Activated CD4-positive, alpha-beta T cell treated with anti-CD3 and anti-CD28 coated beads, Interleukin-2, amount 50 U/mL, for 16 hours (primary cell): ENCODE measurements around the gene SCML1.
"Not testable (repeated sequence)": the region's sequence is repeated elsewhere in the genome, so short reads cannot be mapped to it uniquely, and the experiment has no call there.

Source experiments
- DNase-seq: peaks from one replicate; pipeline ENCODE4 v3.0.0-alpha.2; 2020

The SCML1 gene

GRCh38 chrX:17740137-17741122, 3.1 kb downstream of the SCML1 start:
- no peak for DNase-seq

- DNase-seq, result no peak
These were observed 3.8 kb downstream of the SCML1 start for GRCh38 chrX:17741123-17741511.

DNA sequence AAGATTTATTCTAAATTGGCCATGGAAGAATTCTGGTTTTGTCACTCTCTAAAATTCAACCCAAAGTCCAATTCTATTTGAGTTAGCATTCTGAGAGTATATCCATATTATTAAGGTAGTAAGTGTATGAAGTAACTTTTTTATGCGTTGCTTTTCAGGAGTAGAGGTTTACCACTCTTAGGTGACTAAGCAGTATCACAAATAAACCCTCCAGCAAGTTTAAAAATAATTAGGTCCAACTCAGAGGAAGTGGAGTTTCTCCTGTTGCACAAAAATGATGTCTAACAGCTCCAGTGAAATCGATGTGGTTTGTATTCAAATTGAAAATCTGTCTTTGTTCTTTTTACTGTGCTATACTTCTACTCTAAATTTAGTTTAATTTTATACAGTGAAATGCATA, 6.6 kb downstream of the SCML1 start:
- DNase-seq, result no peak

- DNase-seq, result no peak
These were observed 7.7 kb downstream of the SCML1 start for GRCh38 chrX:17744896-17745523.

- no peak for DNase-seq
These were observed 10.4 kb downstream of the SCML1 start for GRCh38 chrX:17747692-17748091.

DNA sequence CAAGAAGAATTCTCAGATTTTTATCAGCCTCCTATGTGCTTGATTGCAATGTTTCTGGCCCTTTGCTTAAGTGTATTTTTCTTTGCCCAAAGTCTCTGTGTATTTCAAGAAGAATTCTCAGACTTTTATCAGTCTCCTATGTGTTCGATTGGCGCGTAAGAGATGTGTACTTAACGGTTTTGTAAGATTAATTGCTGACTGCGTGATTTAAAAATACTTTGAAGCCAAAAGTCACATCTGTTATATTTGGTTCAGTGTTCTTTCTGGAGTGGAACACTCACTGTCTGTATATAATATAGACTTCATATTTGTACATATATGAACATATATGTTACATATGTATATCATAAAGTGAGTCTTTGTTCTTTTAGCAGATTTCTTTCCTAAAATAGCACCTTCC, 11.4 kb downstream of the SCML1 start:
- no peak for DNase-seq

DNA sequence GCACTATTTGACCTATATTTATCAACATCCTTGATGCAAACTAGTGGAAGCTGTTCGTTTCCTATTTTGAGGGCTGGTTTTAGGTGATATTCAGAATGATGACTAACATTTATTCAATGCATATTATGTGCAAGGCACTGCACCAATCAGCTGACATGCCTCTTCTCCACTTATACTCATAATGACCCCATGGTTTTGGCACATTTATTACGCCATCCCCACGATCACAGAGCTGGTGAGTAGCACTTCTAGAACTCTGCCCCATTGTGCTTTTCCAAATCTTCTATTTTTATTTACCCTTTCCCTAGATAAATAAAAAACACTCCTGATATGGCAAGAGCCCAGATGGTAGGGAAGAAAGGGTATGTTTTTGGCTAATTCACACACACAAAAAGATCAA, 13.1 kb downstream of the SCML1 start:
- no peak for DNase-seq

- no peak for DNase-seq
These were observed 21.1 kb downstream of the SCML1 start for GRCh38 chrX:17758382-17758781.

GRCh38 chrX:17759990-17760389, 22.7 kb downstream of the SCML1 start:
- no peak for DNase-seq

DNA sequence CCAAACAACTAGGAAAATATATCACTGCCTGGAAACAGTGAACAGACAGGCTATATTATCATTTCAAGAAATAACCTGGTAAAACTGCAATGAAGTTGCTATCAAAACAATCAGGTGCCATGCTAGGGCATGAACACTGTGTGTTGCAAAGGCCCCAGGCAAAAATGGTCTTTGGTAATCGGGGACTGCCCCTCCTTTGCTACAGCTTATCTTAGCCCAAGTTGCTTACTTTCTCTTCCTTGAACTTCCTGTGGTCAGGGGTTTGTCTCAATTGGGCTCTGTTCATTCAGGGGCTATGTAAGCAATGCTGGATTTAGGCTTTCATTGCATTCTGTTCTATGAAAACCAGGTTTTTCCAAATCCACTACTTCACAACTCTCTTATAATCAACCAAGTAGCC, 30.4 kb downstream of the SCML1 start:
- DNase-seq, result no peak

- no peak for DNase-seq
These were observed 31.7 kb downstream of the SCML1 start for GRCh38 chrX:17768997-17769396.

- no peak for DNase-seq
These were observed 32.5 kb downstream of the SCML1 start for GRCh38 chrX:17769701-17770269.

- no peak for DNase-seq
These were observed 36.1 kb downstream of the SCML1 start for GRCh38 chrX:17773221-17773876.

- DNase-seq, result no peak
These were observed 36.8 kb downstream of the SCML1 start for GRCh38 chrX:17774053-17774452.

DNA sequence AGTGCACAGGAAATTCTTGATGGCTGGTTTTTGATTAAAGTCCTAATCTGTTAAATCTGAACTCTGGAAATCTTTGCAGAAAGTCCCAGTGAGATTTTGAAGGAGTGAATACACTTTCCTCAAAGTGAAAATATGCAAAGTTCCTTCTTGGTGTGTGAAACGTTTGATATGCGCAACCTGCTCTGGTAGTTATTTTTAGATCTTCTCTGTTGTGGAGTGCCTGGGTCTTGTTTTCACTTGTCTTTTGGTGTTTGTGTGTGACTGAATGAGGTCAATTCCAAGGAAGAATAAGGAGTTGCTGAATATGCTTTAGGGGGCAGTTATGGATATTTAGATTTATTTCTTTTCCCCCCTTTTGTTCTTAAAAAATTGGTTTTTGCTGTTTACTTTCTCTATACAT, 41.7 kb downstream of the SCML1 start:
- no peak for DNase-seq

DNA sequence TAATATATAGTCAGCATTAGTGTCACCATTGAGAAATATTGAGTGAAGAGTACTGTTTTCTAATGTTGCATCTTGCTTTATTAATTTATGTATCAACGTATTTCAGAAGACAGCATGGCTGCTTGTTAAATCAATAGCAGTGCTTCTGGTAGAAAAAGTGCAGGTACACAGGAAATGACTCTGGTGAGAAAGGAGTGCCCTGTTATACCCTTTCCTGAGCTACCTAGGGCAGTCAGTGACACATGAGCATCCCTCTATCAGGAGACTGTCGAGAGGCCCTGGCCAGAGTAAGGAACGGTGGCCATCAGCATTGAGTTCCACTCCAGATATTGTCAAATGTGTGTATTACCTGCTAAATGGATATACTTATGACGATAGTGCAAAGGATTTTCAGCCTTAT, 42.1 kb downstream of the SCML1 start:
- no peak for DNase-seq

DNA sequence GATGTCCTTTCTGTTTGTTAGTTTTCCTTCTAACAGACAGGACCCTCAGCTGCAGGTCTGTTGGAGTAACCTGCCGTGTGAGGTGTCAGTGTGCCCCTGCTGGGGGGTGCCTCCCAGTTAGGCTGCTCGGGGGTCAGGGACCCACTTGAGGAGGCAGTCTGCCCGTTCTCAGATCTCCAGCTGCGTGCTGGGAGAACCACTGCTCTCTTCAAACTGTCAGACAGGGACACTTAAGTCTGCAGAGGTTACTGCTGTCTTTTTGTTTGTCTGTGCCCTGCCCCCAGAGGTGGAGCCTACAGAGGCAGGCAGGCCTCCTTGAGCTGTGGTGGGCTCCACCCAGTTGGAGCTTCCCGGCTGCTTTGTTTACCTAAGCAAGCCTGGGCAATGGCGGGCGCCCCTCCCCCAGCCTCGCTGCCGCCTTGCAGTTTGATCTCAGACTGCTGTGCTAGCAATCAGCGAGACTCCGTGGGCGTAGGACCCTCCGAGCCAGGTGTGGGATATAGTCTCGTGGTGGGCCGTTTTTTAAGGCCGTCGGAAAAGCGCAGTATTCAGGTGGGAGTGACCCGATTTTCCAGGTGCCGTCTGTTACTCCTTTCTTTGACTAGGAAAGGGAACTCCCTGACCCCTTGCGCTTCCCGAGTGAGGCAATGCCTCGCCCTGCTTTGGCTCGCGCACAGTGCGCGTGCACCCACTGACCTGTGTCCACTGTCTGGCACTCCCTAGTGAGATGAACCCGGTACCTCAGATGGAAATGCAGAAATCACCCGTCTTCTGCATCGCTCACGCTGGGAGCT, 49.5 kb downstream of the SCML1 start:
- DNase-seq, result not testable (repeated sequence)

DNA sequence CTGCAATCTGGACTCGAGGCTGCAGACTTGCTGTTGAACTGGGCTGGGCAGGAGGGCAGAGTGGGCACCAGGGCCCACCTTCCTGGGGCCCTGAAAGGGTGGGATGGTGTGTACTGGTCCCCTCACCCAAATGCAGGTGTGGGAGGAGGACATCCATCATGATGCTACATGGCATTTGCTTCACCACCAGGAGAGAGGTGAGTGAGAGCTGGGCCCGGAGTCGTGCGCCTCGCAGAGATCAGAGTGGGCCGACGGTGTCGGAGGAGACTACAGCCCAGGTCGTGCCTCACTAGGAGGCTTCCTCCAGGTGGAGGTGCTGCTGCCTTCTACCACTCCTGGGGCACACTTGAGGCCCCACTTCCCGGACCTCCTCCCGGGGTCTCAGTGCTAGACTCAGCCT, 50.3 kb downstream of the SCML1 start:
- DNase-seq, result no peak

- DNase-seq, result peak; percentile 29
These were observed 51.1 kb downstream of the SCML1 start for GRCh38 chrX:17788439-17788838.

DNA sequence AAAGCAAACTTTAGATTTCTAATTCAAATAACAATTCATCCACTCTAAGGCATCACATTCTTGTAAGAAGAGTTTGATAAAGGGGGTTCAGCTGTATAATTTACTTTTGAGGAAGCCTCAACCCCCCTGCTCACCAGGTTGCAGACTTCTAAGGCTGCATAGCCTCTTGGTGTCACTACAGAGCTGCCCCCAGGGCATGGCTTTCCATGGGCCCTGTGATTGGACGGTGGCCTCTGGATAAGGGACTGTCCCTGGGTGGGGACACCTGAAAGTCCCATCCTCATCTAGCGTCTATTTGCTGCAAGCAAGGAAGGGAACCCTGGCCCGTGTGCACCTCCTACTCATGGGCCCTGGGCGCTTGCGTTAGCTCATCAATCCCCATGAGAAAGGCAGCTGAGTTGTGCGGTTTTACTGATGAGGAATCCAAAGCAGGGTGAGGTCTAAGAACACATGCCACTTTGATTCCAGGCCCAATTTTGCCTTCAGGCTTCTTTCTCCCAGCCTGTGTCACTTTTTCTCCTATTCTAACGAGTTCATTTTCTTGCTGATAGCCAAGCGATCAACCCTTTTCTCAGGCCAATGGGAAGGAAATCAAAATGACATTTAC, 51.8 kb downstream of the SCML1 start:
- no peak for DNase-seq

DNA sequence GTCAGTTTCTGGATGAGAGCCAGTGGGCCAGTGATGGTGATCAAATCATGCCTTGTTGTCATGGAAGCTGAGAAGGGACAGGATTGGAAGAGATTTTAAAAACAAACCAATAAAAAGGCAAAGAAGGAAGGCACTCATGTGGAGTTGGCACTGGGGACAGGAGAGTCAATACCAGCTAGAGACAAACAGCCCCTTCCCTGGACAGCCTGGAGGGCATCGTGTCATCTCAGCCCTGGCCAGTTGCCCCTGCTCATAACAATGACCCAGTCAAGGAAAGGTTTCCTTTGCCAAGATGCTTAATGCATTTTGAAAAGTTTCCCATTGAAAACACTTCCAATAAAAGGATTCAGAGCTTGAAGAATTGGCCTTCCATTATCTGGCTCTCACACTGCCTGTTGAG, 55.5 kb downstream of the SCML1 start:
- DNase-seq, result no peak

GRCh38 chrX:17798921-17799320, 61.6 kb downstream of the SCML1 start:
- no peak for DNase-seq
